A673 (cell line): ENCODE measurements around the gene SCAMP4.

Experiments
- CTCF ChIP-seq: fragments of 300-800, 200-600 bp; sonication (generic); conservative IDR thresholded peaks from 2 replicates; pipeline ENCODE4 v1.5.1; 2017; ENCODE audit warnings: low read depth, mild to moderate bottlenecking, antibody characterized with exemption, low read length, moderate library complexity, mixed read lengths
- EZH2 ChIP-seq: fragments of 200-600 bp; sonication (generic); IDR thresholded peaks from 2 replicates; pipeline ENCODE4 v1.6.1; 2017; ENCODE audit warnings: borderline replicate concordance, low read depth, mild to moderate bottlenecking, mixed read lengths, antibody characterized with exemption, low read length; ENCODE audit not compliant: poor library complexity, severe bottlenecking

GRCh38 chr19:1944916-1945561, 39.8 kb downstream of the SCAMP4 start:
- TF ChIP-seq EZH2: no peak
- no peak for TF ChIP-seq CTCF
